ENCODE measurements around the gene TMEM156. TPM values are rescaled to one million over a fixed set of nuclear protein-coding genes. Genes with fewer than 3 reads are reported as not detected.
"Not testable (repeated sequence)": the region's sequence is repeated elsewhere in the genome, so short reads cannot be mapped to it uniquely, and the experiment has no call there.

TMEM156 gene
- total RNA-seq, 1 experiment from 2014 or later, result 0.19 TPM

GRCh38 chr4:38993683-38994082 is 38.5 kb downstream of the TMEM156 start:
- DNase-seq (ENCODE audit: low spot score), result no peak

DNA sequence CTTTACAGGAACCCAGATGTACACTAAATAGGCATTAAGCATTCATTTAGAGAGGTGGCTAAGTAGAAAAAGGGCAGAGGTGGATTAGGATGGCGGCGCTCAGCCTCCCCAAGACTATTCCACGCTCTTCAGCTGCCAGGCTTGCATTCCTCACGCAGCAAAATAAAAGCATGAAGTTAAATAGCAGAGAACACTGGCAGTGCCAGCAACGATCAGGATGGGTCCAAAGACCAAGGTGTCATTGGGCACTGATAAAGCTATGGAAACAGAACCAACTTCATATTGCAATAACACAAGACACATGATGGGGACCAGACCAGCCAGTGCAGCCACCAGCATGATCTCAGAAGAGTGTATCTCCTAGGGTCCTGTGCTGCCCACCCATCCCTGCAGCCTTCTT is 42.0 kb downstream of the TMEM156 start:
- no peak for DNase-seq (ENCODE audit: low spot score)

- peak; percentile 41 for DNase-seq (ENCODE audit: low spot score)
Observed at GRCh38 chr4:38989487-38989886, 42.7 kb downstream of the TMEM156 start.

DNA sequence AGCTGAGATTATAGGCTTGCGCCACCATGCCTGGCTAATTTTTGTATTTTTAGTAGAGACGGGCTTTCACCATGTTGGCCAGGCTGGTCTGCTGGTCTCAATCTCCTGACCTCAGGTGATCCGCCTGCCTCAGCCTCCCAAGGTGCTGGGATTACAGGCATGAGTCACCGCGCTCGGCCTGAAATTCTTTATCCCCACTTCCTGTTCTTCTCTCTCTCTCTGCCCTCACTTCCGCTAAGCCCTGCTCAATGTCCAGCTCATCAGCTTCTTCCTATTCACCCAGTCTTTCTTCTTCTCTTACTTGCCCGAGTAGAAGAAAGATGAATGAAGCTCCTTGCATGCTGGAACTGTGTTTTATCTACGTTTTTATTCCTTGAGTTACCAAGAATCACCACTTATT is 43.9 kb downstream of the TMEM156 start:
- DNase-seq (ENCODE audit: low spot score), result peak; percentile 86

GRCh38 chr4:38987491-38987890 is 44.7 kb downstream of the TMEM156 start:
- no peak for DNase-seq (ENCODE audit: low spot score)

GRCh38 chr4:38985410-38986100 is 46.7 kb downstream of the TMEM156 start:
- DNase-seq (ENCODE audit: low spot score), result no peak

DNA sequence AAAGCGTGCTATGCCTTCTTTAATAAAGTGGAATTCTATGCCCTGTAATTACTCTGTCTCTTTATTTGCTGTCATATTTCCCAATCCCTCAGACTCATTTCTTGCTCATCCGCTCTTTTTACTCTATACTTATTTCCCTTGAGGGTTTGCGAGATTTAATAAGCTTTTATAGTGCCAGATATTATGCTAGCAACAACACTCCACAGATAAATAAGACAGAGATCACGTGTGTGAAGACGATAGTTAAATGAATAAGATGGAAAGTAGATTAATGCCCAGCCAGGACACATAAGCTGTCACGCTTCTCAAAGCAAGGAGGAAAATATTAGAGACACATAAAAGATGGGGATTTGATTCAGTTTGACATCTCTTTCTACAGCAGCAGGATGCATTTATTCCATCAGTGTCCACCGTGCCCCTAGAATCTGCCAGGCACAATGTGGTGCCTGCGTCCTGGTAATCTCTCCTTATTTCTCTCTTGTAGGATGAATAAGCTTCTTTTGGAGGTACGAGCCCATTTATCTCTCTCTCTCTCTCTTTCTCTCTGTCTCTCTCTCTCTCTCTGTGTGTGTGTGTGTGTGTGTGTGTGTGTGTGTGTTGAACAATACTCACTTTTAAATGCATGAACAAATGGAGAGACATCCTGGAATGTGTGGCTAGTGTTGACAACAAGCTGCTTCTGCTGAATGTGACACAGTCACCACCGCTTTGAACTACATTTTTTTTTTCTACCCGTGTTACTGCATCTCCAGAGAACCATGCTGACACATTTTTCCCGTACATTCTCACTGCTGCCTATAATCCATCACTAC is 48.2 kb downstream of the TMEM156 start:
- DNase-seq (ENCODE audit: low spot score), result no peak

- no peak for DNase-seq (ENCODE audit: low spot score)
Observed at GRCh38 chr4:38983291-38983690, 48.9 kb downstream of the TMEM156 start.

- no peak for DNase-seq (ENCODE audit: low spot score)
Observed at GRCh38 chr4:38982361-38983095, 49.7 kb downstream of the TMEM156 start.

DNA sequence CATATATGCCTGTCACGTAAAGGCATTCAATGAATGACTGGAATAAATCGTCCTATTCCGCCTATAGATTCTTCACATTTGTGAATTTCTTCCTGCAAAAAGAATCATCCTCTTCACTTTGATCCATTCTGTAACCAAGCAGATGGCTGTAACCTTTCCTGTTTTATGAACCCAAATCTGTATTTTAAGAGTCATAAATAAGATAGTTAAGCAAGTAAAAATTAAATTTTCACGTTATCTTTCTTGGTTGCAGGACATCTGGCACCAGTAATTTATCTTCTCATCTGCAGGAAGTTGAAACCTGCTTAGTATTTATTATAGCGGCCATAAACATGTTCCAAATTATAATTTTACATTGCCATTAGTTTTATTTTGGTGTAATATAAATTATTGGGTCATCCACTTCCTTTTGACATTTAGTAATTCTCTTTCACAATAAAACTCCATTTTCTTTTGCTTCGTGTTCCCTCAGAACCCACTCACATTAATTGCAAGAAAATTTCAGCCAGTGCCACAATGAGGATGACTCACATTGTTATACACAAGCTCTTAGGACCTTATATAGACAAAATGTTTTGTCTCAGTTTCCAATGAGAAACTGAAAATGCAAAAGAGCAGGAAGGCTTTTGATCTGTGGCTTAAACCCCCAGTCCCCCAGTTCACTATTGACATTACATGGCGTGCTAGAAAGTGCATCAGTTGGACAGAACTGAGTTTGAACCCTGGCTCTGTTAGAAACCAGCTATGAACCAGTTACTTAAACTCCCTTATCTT is 51.1 kb downstream of the TMEM156 start:
- DNase-seq (ENCODE audit: low spot score), result peak; percentile 51

- no peak for DNase-seq (ENCODE audit: low spot score)
Observed at GRCh38 chr4:38979511-38980230, 52.5 kb downstream of the TMEM156 start.

GRCh38 chr4:38979081-38979480 is 53.1 kb downstream of the TMEM156 start:
- no peak for DNase-seq (ENCODE audit: low spot score)

- no peak for DNase-seq (ENCODE audit: low spot score)
Observed at GRCh38 chr4:38976308-38976707, 55.9 kb downstream of the TMEM156 start.

GRCh38 chr4:38968668-38969067 is 63.5 kb downstream of the TMEM156 start:
- no peak for DNase-seq (ENCODE audit: low spot score)

- DNase-seq (ENCODE audit: low spot score), result peak; percentile 83
Observed at GRCh38 chr4:38967260-38968095, 64.7 kb downstream of the TMEM156 start.

DNA sequence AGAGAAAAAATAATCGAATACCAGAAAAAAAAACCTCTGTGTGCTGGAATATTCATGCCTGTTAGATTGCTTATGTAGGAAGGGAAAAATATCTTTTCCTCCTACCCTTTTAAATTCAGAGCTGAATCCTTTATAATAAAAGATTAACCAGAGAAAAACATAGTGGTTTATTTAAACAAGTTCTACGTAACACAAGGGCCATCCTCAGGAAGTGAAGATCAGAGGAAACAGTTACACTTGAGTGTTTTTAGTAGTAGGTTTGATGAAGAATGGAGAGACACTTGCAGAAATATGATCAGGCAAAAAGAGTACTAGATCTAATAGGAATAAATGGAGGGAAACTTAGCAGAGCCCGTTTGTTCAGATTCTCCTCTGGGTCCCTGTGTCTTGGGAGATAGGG is 66.3 kb downstream of the TMEM156 start:
- DNase-seq (ENCODE audit: low spot score), result no peak

DNA sequence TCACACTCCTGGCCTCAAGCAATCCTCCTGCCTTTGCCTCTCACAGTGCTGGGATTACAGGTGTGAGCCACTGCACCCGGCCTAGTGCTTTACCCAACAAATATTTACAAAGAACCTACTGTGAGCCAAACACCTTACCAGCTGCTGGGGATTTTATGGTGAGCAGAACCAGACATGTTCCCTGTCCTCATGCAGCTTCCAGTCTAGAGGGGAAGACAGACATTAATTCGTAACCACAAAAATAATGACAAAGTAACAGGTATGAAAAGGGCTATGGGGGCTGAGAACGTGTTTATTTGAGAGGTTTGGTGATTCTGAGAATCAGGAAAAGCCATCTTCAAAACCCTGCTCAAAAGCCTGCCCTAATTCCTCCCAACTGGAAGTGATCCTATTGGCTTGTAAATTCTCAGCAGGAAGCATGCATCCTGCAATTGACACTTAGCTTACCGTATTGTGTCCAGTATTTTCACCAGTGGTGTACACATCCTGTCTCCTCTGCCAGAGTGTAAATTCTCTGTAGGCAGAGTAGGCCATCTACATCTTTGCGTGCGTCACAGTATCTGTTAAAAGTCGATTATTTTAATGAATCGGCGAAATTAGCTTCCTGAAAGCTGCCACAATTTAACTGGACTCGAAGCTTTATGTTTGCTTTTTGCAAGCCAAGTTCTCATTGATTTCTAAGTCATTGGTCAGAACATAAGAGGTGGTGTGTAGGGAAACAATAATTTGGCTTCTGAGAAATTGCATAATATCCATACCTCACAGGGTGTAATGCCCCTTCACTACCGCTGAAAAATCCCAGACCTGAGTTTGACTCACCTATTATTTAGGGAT is 67.0 kb downstream of the TMEM156 start:
- DNase-seq (ENCODE audit: low spot score), result no peak

- DNase-seq (ENCODE audit: low spot score), result not testable (repeated sequence)
Observed at GRCh38 chr4:38959248-38959647, 73.0 kb downstream of the TMEM156 start.

Data from A172 (cell line).